ENCODE results near the gene HOXB13.

The HOXB13 gene

DNA sequence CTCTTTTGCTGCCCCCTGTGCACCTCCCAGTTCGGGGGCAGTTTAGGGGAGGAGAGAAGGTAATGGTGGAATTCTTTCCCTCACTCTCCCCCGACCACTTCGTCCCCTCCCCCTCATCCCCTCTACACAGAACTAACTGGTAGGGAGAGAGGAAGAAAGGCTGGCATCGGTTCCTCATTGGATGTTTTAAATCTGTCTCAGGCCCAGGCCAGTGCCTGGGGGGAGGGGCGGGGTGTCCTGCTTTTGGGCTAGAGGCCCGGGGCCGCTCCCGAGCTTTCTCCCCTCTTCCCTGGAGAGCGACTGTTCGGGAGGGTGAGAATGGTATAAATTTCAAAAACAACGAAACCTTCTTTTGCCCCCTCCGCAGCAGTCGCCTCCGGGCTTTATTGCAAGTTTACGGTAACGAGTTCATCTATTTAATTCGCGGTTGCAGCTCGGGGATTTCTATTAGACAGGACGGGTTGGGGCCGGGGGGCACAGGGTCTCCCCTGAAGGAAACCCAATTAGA lies 5.6 kb downstream of the HOXB13 start, which contains the start of gene PRAC2:
Gene PRAC2 (plus strand): TSS at position 271 of the 508 bp plus-strand sequence. CDS start 1,226 bp downstream, outside the sequence.
- no peak within 1 kb of the TSS for H3K27ac ChIP-seq (ENCODE audit: low read length)
- no peak for DNase-seq
- H3K9ac ChIP-seq (ENCODE audit: low read length), result no peak within 1 kb of the TSS

DNA sequence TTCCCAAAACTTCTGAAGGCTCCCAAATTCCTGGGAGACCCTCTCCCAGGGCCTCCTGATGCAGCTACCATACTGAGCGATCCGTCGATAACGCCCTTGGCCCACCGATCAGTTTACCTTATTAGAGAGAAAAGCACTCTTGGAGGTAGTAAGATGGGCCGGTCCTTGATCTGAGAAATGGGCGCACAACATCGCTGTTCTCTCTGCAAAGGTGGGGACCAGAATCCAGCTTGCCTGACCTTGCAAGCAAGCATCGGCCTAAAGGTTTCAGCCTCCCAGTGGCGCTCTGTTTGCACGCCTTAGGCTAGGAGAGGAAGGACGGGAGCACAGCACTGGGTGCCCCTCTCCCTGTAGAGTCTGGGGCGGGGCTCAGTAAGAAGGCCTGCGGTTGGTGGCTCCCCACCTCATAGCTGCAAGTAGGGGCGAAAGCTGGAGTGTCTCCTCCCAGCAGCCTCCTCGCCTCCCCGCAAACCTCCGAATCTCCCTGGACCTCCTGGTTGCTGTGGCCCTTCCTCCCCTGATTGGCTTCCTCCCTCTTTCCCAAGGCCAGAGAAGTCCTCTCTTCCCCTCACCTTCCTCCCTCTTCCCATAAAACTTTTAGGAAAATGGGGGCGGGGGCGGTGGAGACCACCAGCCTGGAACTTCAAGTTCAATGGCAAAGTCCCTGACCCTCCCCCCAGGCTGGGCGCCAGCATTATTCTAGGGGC lies 6.2 kb downstream of the HOXB13 start, which contains the start of gene PRAC1:
Gene PRAC1 (minus strand): TSS at position 318 of the 707 bp plus-strand sequence. CDS start 126 bp downstream, at position 192.
- no peak for DNase-seq
- Histone ChIP-seq H3K27me3 (replicated peaks; ENCODE audit: insufficient read depth, low read length) (peaks cover 91% of the 10 kb centered on the region), H3K9me3 (replicated peaks; ENCODE audit: insufficient read depth, low read length) (no peaks in the 10 kb centered on the region), H3K4me1 (ENCODE audit: low read length) (no peaks in the 10 kb centered on the region), H4K20me1 (ENCODE audit: insufficient read depth, low read length) (no peaks in the 10 kb centered on the region), H3K36me3 (replicated peaks; ENCODE audit: insufficient read depth, low read length) (no peaks in the 10 kb centered on the region), H3F3A (ENCODE audit: insufficient read depth, low read length) (no peaks in the 10 kb centered on the region), H2AFZ (ENCODE audit: low read length) (peak within 1 kb of the TSS; percentile 61), H3K27ac (ENCODE audit: low read length) (no peak within 1 kb of the TSS), H3K4me3 (ENCODE audit: low read length) (peak within 1 kb of the TSS; percentile 49), H3K9me2 (replicated peaks; ENCODE audit: insufficient read depth, low read length) (no peaks in the 10 kb centered on the region), H3K4me2 (ENCODE audit: low read depth, low read length) (peak within 1 kb of the TSS; percentile 64), H3K9ac (ENCODE audit: low read length) (no peak within 1 kb of the TSS), H3K79me2 (ENCODE audit: low read length) (no peaks in the 10 kb centered on the region)
- TF ChIP-seq EZH2 (optimal IDR thresholded peaks at IDR 0.05; ENCODE audit: low read depth, low read length) (no peak), EZH2phosphoT487 (IDR thresholded peaks at IDR 0.05; ENCODE audit: low read length) (no peak)
- TF ChIP-seq, protein P1, sequence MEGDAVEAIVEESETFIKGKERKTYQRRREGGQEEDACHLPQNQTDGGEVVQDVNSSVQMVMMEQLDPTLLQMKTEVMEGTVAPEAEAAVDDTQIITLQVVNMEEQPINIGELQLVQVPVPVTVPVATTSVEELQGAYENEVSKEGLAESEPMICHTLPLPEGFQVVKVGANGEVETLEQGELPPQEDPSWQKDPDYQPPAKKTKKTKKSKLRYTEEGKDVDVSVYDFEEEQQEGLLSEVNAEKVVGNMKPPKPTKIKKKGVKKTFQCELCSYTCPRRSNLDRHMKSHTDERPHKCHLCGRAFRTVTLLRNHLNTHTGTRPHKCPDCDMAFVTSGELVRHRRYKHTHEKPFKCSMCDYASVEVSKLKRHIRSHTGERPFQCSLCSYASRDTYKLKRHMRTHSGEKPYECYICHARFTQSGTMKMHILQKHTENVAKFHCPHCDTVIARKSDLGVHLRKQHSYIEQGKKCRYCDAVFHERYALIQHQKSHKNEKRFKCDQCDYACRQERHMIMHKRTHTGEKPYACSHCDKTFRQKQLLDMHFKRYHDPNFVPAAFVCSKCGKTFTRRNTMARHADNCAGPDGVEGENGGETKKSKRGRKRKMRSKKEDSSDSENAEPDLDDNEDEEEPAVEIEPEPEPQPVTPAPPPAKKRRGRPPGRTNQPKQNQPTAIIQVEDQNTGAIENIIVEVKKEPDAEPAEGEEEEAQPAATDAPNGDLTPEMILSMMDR (IDR thresholded peaks at IDR 0.05; ENCODE audit: low read length), result no peak

More for the DNA sequence above, 5.6 kb downstream of the HOXB13 start, which contains the start of gene PRAC2:
- Histone ChIP-seq H3K27me3 (replicated peaks; ENCODE audit: insufficient read depth, low read length) (peaks cover 91% of the 10 kb centered on the region), H4K20me1 (ENCODE audit: insufficient read depth, low read length) (no peaks in the 10 kb centered on the region), H2AFZ (ENCODE audit: low read length) (peak within 1 kb of the TSS; percentile 61), H3K9me3 (replicated peaks; ENCODE audit: insufficient read depth, low read length) (no peaks in the 10 kb centered on the region), H3K4me2 (ENCODE audit: low read depth, low read length) (peak within 1 kb of the TSS; percentile 64), H3K36me3 (replicated peaks; ENCODE audit: insufficient read depth, low read length) (no peaks in the 10 kb centered on the region), H3F3A (ENCODE audit: insufficient read depth, low read length) (no peaks in the 10 kb centered on the region), H3K79me2 (ENCODE audit: low read length) (no peaks in the 10 kb centered on the region), H3K9me2 (replicated peaks; ENCODE audit: insufficient read depth, low read length) (no peaks in the 10 kb centered on the region), H3K4me3 (ENCODE audit: low read length) (peak within 1 kb of the TSS; percentile 49), H3K4me1 (ENCODE audit: low read length) (no peaks in the 10 kb centered on the region)
- TF ChIP-seq EZH2phosphoT487 (IDR thresholded peaks at IDR 0.05; ENCODE audit: low read length) (no peak), EZH2 (optimal IDR thresholded peaks at IDR 0.05; ENCODE audit: low read depth, low read length) (no peak)
- TF ChIP-seq, protein P1 (IDR thresholded peaks at IDR 0.05; ENCODE audit: low read length), result no peak

DNA sequence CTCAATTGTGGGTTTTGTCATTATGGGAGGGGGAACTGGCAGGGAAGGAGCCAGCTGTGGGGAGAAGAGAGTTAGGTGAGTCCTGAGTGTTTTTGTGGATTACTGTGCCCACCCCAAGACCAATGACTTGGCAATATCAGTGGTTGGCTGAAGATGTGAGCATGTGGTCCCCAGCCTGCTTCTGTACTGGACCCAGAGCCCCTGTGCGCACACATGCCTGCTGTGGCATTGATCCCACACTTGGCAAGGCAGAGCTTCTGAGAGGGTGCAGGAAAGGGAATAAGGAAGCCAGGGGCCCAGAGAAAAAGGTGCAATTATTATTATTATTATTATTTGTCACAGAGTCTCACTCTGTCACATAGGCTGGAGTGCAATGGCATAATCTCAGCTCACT lies 7.5 kb downstream of the HOXB13 start:
- no peak overlapping the region for H3K4me3 ChIP-seq (ENCODE audit: low read length)
- no peaks in the 10 kb centered on the region for H3K4me1 ChIP-seq (ENCODE audit: low read length)
- no peaks in the 10 kb centered on the region for H3K9me2 ChIP-seq (replicated peaks; ENCODE audit: insufficient read depth, low read length)
- peaks cover 83% of the 10 kb centered on the region for H3K27me3 ChIP-seq (replicated peaks; ENCODE audit: insufficient read depth, low read length)
- H3K36me3 ChIP-seq (replicated peaks; ENCODE audit: insufficient read depth, low read length), result no peaks in the 10 kb centered on the region
- H3K27ac ChIP-seq (ENCODE audit: low read length), result no peak overlapping the region
- H3K9me3 ChIP-seq (replicated peaks; ENCODE audit: insufficient read depth, low read length), result no peaks in the 10 kb centered on the region
- no peak overlapping the region for H3K9ac ChIP-seq (ENCODE audit: low read length)
- DNase-seq, result no peak
- no peaks in the 10 kb centered on the region for H4K20me1 ChIP-seq (ENCODE audit: insufficient read depth, low read length)
- H3F3A ChIP-seq (ENCODE audit: insufficient read depth, low read length), result no peaks in the 10 kb centered on the region
- no peak overlapping the region for H3K4me2 ChIP-seq (ENCODE audit: low read depth, low read length)
- no peaks in the 10 kb centered on the region for H3K79me2 ChIP-seq (ENCODE audit: low read length)
- TF ChIP-seq EZH2 (optimal IDR thresholded peaks at IDR 0.05; ENCODE audit: low read depth, low read length) (no peak), EZH2phosphoT487 (IDR thresholded peaks at IDR 0.05; ENCODE audit: low read length) (no peak)
- TF ChIP-seq, protein P1 (IDR thresholded peaks at IDR 0.05; ENCODE audit: low read length), result no peak
- H2AFZ ChIP-seq (ENCODE audit: low read length), result no peak overlapping the region

Data from MM.1S (cell line).